Ishikawa (cell line): Measurements from ENCODE around the gene EHBP1L1.

Experiments used
- EP300 ChIP-seq: IDR thresholded peaks from 2 replicates; pipeline ENCODE4 v1.6.1; 2012; ENCODE audit warnings: borderline replicate concordance
- NFIC ChIP-seq: IDR thresholded peaks from 2 replicates; pipeline ENCODE4 v1.6.1; 2012
- RAD21 ChIP-seq: IDR thresholded peaks from 2 replicates; pipeline ENCODE4 v1.6.1; 2012; ENCODE audit warnings: low read depth
- TEAD4 ChIP-seq: IDR thresholded peaks from 2 replicates; pipeline ENCODE4 v1.6.1; 2012
- YY1 ChIP-seq: IDR thresholded peaks from 2 replicates; pipeline ENCODE4 v1.6.1; 2012; ENCODE audit warnings: low read depth
- TF ChIP-seq, protein P1 (sequence below): IDR thresholded peaks from 2 replicates; pipeline ENCODE4 v1.6.1; 2012

DNA sequence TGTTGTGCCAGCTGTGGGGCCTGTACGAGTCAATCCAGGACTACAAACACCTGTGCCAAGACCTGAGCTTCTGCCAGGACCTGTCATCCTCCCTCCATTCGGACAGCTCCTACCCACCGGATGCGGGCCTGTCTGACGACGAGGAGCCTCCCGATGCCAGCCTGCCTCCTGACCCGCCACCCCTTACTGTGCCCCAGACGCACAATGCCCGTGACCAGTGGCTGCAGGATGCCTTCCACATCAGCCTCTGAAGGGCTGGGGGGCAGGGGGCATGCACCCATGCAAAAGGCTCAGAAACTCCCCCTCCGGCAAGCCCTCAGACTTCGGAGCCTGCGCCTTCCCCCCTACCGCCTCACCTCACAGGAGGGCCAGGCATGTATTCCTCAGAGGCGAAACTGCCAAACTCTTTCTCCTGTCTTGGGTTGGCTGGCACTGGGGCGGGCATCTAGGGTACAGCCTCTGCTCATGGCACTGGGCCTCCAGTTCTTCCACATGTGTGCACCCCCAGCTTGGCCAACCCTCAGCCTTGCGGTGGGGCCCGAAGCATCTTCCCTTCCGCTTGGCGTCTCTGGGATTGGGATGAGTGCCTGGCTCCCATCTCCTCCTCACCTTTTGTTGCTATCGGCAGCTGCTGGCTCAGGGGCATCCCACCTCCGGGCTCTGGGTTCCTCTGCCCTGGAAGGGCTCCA is 2.3 kb upstream of the EHBP1L1 start:
- TF ChIP-seq NFIC (no peak), YY1 (no peak), TEAD4 (no peak), RAD21 (no peak), EP300 (no peak)
- TF ChIP-seq, protein P1, sequence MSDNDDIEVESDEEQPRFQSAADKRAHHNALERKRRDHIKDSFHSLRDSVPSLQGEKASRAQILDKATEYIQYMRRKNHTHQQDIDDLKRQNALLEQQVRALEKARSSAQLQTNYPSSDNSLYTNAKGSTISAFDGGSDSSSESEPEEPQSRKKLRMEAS = no peak
